Measurements from ENCODE around the gene PON2.

PON2 gene

GRCh38 chr7:95441042-95441823 lies 6.4 kb upstream of the PON2 start:
- no peak for DNase-seq

- no peak for DNase-seq
Observed at GRCh38 chr7:95440394-95441038, 5.7 kb upstream of the PON2 start.

GRCh38 chr7:95436407-95436806 lies 1.6 kb upstream of the PON2 start:
- DNase-seq = no peak

- no peak for DNase-seq
Observed at GRCh38 chr7:95435422-95435780, 573 bp upstream of the PON2 start.

- peak in 1 of 2 donors; percentile 6 for DNase-seq
Observed at GRCh38 chr7:95433952-95434556, 774 bp downstream of the PON2 start.

GRCh38 chr7:95433129-95433528 lies 1.7 kb downstream of the PON2 start:
- DNase-seq = no peak

GRCh38 chr7:95432606-95433005 lies 2.2 kb downstream of the PON2 start:
- no peak for DNase-seq

- no peak for DNase-seq
Observed at GRCh38 chr7:95430864-95431263, 4.0 kb downstream of the PON2 start.

GRCh38 chr7:95429241-95429990 lies 5.4 kb downstream of the PON2 start:
- DNase-seq = no peak

GRCh38 chr7:95427914-95428516 lies 6.8 kb downstream of the PON2 start:
- no peak for DNase-seq

GRCh38 chr7:95427166-95427565 lies 7.7 kb downstream of the PON2 start:
- no peak for DNase-seq

GRCh38 chr7:95425694-95426093 lies 9.1 kb downstream of the PON2 start:
- DNase-seq = no peak

- no peak for DNase-seq
Observed at GRCh38 chr7:95424716-95425115, 10.1 kb downstream of the PON2 start.

GRCh38 chr7:95421847-95422444 lies 12.9 kb downstream of the PON2 start:
- DNase-seq = no peak

- DNase-seq = no peak
Observed at GRCh38 chr7:95421000-95421846, 13.6 kb downstream of the PON2 start.

GRCh38 chr7:95412075-95412474 lies 22.8 kb downstream of the PON2 start:
- DNase-seq = no peak

GRCh38 chr7:95411666-95412065 lies 23.2 kb downstream of the PON2 start:
- DNase-seq = no peak

- no peak for DNase-seq
Observed at GRCh38 chr7:95411036-95411435, 23.8 kb downstream of the PON2 start.

- no peak for DNase-seq
Observed at GRCh38 chr7:95407751-95408150, 27.1 kb downstream of the PON2 start.

- DNase-seq = no peak
Observed at GRCh38 chr7:95405800-95406199, 29.0 kb downstream of the PON2 start.

- DNase-seq = no peak
Observed at GRCh38 chr7:95405208-95405607, 29.6 kb downstream of the PON2 start.

Data from bone marrow (tissue), 2 donors.